Measurements from ENCODE around the gene COL4A3.

DNA sequence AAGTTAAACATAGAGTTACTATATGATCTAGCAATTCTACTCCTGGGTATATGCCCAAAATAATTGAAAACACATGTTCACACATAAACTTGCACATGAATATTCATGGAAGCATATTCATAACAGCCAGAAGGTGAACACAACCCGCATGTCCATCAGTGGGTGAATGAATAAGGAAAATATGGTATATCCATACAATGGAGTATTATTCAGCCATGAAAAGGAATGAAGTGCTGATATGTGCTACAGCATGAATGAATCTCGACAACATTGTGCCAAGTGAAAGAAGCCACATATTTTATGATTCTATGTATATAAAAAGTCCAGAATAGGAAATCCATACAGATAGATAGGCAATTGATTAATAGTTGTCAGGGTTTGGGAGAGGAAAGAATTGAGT is 16.3 kb upstream of the COL4A3 start:
- TF ChIP-seq, protein P1, sequence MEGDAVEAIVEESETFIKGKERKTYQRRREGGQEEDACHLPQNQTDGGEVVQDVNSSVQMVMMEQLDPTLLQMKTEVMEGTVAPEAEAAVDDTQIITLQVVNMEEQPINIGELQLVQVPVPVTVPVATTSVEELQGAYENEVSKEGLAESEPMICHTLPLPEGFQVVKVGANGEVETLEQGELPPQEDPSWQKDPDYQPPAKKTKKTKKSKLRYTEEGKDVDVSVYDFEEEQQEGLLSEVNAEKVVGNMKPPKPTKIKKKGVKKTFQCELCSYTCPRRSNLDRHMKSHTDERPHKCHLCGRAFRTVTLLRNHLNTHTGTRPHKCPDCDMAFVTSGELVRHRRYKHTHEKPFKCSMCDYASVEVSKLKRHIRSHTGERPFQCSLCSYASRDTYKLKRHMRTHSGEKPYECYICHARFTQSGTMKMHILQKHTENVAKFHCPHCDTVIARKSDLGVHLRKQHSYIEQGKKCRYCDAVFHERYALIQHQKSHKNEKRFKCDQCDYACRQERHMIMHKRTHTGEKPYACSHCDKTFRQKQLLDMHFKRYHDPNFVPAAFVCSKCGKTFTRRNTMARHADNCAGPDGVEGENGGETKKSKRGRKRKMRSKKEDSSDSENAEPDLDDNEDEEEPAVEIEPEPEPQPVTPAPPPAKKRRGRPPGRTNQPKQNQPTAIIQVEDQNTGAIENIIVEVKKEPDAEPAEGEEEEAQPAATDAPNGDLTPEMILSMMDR (IDR thresholded peaks at IDR 0.05) = no peak
- TF ChIP-seq POLR2A (IDR thresholded peaks at IDR 0.05) = no peak

Measured in thyroid gland (tissue), 4 donors.